ENCODE data around the gene ZNF737. TPM values are rescaled to one million over a fixed set of nuclear protein-coding genes. Genes with fewer than 3 reads are reported as not detected.
A peak's percentile ranks its signal among the peaks of the same experiment; 100 is the strongest.
"Not testable (repeated sequence)": the region's sequence is repeated elsewhere in the genome, so short reads cannot be mapped to it uniquely, and the experiment has no call there.

The ZNF737 gene
- total RNA-seq (10 to 100 TPM in 1 of 2 donors, 1 to 10 TPM in 1; 6.9 to 15.4 TPM), polyA plus RNA-seq (1 to 10 TPM; 4.1 to 4.5 TPM)
- long read RNA-seq, donor 1, result 0 reads
- long read RNA-seq, donor 2, partial matches to known transcripts, result 0 of 1 reads
- long read RNA-seq, donor 2, other reads (novel, unspliced or antisense), result 1 of 1 reads

GRCh38 chr19:20565321-20566018, at the start of gene ZNF737:
ZNF737 (minus strand) TSS chr19:20565781; CDS start chr19:20565640, 141 bp downstream.
- H3K4me1 ChIP-seq (ENCODE audit: control insufficient read depth in 1 of 2, insufficient read depth in 2 of 2, low read length in 2 of 2), result no peaks in the 10 kb centered on the region
- H3K9me3 ChIP-seq (ENCODE audit: control insufficient read depth, low read length), result peaks cover 5% of the 10 kb centered on the region
- DNase-seq (peak; percentile 97), ATAC-seq (ENCODE audit: low FRiP score) (peak; percentile 95)
- H3K4me3 ChIP-seq (ENCODE audit: low read length in 2 of 2), result peak within 1 kb of the TSS; percentile 62 to 71
- 0 to 1% methylated on average over 28 of the region's 28 CpGs for WGBS, 2 donors
- H3K27ac ChIP-seq (ENCODE audit: low read depth in 1 of 2, low read length in 2 of 2), result peak within 1 kb of the TSS; percentile 29 to 89
- H3K36me3 ChIP-seq (ENCODE audit: control insufficient read depth in 1 of 2, insufficient read depth in 2 of 2, low read length in 1 of 2), result peaks cover 0 to 11% of the 10 kb centered on the region in 2 donors
- intact Hi-C loops (cut with DNase I), result loop anchor here (5.0 to 10.0 kb wide), 3 partner anchors 99 to 209 kb away; partner anchors contain the start of genes ZNF626 (in 2 of the 2) and ZNF66 (in 1 of the 2)
- H3K27me3 ChIP-seq (ENCODE audit: control insufficient read depth in 1 of 2, insufficient read depth in 2 of 2, low read length in 1 of 2), result no peaks in the 10 kb centered on the region

GRCh38 chr19:20614971-20615370, 49.4 kb upstream of the ZNF737 start:
- DNase-seq; intact Hi-C loops (cut with DNase I); H3K36me3 ChIP-seq (ENCODE audit: control insufficient read depth in 1 of 2, insufficient read depth in 2 of 2, low read length in 1 of 2); H3K4me3 ChIP-seq (ENCODE audit: low read length in 2 of 2); H3K9me3 ChIP-seq (ENCODE audit: control insufficient read depth, low read length); ATAC-seq (ENCODE audit: low FRiP score); H3K27ac ChIP-seq (ENCODE audit: low read depth in 1 of 2, low read length in 2 of 2); H3K27me3 ChIP-seq (ENCODE audit: control insufficient read depth in 1 of 2, insufficient read depth in 2 of 2, low read length in 1 of 2); H3K4me1 ChIP-seq (ENCODE audit: control insufficient read depth in 1 of 2, insufficient read depth in 2 of 2, low read length in 2 of 2): not testable (repeated sequence)
- 92 to 93% methylated on average over 4 of the region's 4 CpGs for WGBS, 2 donors

- ATAC-seq (ENCODE audit: low FRiP score), result peak; percentile 29
- Histone ChIP-seq H3K4me1 (ENCODE audit: control insufficient read depth in 1 of 2, insufficient read depth in 2 of 2, low read length in 2 of 2) (no peaks in the 10 kb centered on the region), H3K27me3 (ENCODE audit: control insufficient read depth in 1 of 2, insufficient read depth in 2 of 2, low read length in 1 of 2) (no peaks in the 10 kb centered on the region), H3K36me3 (ENCODE audit: control insufficient read depth in 1 of 2, insufficient read depth in 2 of 2, low read length in 1 of 2) (no peaks in the 10 kb centered on the region), H3K4me3 (ENCODE audit: low read length in 2 of 2) (peak overlapping the region; percentile 57 to 89), H3K27ac (ENCODE audit: low read depth in 1 of 2, low read length in 2 of 2) (peak overlapping the region in 1 of 2 donors; percentile 50), H3K9me3 (ENCODE audit: control insufficient read depth, low read length) (peaks cover 2% of the 10 kb centered on the region)
- intact Hi-C loops (cut with DNase I), result no loop called here
- DNase-seq, result no peak
- WGBS, 2 donors, result 6 to 17% methylated on average over 5 of the region's 5 CpGs
Observed at GRCh38 chr19:20612711-20613316, 47.2 kb upstream of the ZNF737 start.

- Histone ChIP-seq H3K4me3 (ENCODE audit: low read length in 2 of 2) (peak overlapping the region in 1 of 2 donors; percentile 89), H3K4me1 (ENCODE audit: control insufficient read depth in 1 of 2, insufficient read depth in 2 of 2, low read length in 2 of 2) (no peaks in the 10 kb centered on the region), H3K9me3 (ENCODE audit: control insufficient read depth, low read length) (peaks cover 2% of the 10 kb centered on the region), H3K27ac (ENCODE audit: low read depth in 1 of 2, low read length in 2 of 2) (no peak overlapping the region), H3K27me3 (ENCODE audit: control insufficient read depth in 1 of 2, insufficient read depth in 2 of 2, low read length in 1 of 2) (no peaks in the 10 kb centered on the region), H3K36me3 (ENCODE audit: control insufficient read depth in 1 of 2, insufficient read depth in 2 of 2, low read length in 1 of 2) (no peaks in the 10 kb centered on the region)
- intact Hi-C loops (cut with DNase I), result no loop called here
- DNase-seq (no peak), ATAC-seq (ENCODE audit: low FRiP score) (peak; percentile 50)
- 36 to 47% methylated on average over 6 of the region's 6 CpGs for WGBS, 2 donors
Observed at GRCh38 chr19:20611866-20612265, 46.3 kb upstream of the ZNF737 start.

GRCh38 chr19:20607943-20608342, 42.4 kb upstream of the ZNF737 start:
- intact Hi-C loops (cut with DNase I), result no loop called here
- H3K4me1 ChIP-seq (ENCODE audit: control insufficient read depth in 1 of 2, insufficient read depth in 2 of 2, low read length in 2 of 2), result no peaks in the 10 kb centered on the region
- no peak overlapping the region for H3K4me3 ChIP-seq (ENCODE audit: low read length in 2 of 2)
- DNase-seq (no peak), ATAC-seq (ENCODE audit: low FRiP score) (no peak)
- H3K36me3 ChIP-seq (ENCODE audit: control insufficient read depth in 1 of 2, insufficient read depth in 2 of 2, low read length in 1 of 2), result no peaks in the 10 kb centered on the region
- 89 to 100% methylated on average over 1 of the region's 1 CpG for WGBS, 2 donors
- H3K27ac ChIP-seq (ENCODE audit: low read depth in 1 of 2, low read length in 2 of 2), result no peak overlapping the region
- H3K9me3 ChIP-seq (ENCODE audit: control insufficient read depth, low read length), result peaks cover 2% of the 10 kb centered on the region
- H3K27me3 ChIP-seq (ENCODE audit: control insufficient read depth in 1 of 2, insufficient read depth in 2 of 2, low read length in 1 of 2), result no peaks in the 10 kb centered on the region

GRCh38 chr19:20558571-20558970, 7.0 kb downstream of the ZNF737 start:
- intact Hi-C loops (cut with DNase I), result no loop called here
- no peak for DNase-seq
- Histone ChIP-seq H3K4me1 (ENCODE audit: control insufficient read depth in 1 of 2, insufficient read depth in 2 of 2, low read length in 2 of 2) (no peaks in the 10 kb centered on the region), H3K27me3 (ENCODE audit: control insufficient read depth in 1 of 2, insufficient read depth in 2 of 2, low read length in 1 of 2) (no peaks in the 10 kb centered on the region), H3K9me3 (ENCODE audit: control insufficient read depth, low read length) (peaks cover 18% of the 10 kb centered on the region), H3K4me3 (ENCODE audit: low read length in 2 of 2) (no peak overlapping the region), H3K27ac (ENCODE audit: low read depth in 1 of 2, low read length in 2 of 2) (no peak overlapping the region), H3K36me3 (ENCODE audit: control insufficient read depth in 1 of 2, insufficient read depth in 2 of 2, low read length in 1 of 2) (peaks cover 2 to 12% of the 10 kb centered on the region in 2 donors)
- no peak for ATAC-seq (ENCODE audit: low FRiP score)

GRCh38 chr19:20558011-20558410, 7.6 kb downstream of the ZNF737 start:
- 44 to 55% methylated on average over 4 of the region's 4 CpGs for WGBS, 2 donors
- no peak for DNase-seq
- ATAC-seq (ENCODE audit: low FRiP score), result no peak
- H3K4me3 ChIP-seq (ENCODE audit: low read length in 2 of 2), result no peak overlapping the region
- intact Hi-C loops (cut with DNase I), result no loop called here
- H3K9me3 ChIP-seq (ENCODE audit: control insufficient read depth, low read length), result peaks cover 20% of the 10 kb centered on the region
- no peaks in the 10 kb centered on the region for H3K4me1 ChIP-seq (ENCODE audit: control insufficient read depth in 1 of 2, insufficient read depth in 2 of 2, low read length in 2 of 2)
- H3K36me3 ChIP-seq (ENCODE audit: control insufficient read depth in 1 of 2, insufficient read depth in 2 of 2, low read length in 1 of 2), result peaks cover 2 to 12% of the 10 kb centered on the region in 2 donors
- no peaks in the 10 kb centered on the region for H3K27me3 ChIP-seq (ENCODE audit: control insufficient read depth in 1 of 2, insufficient read depth in 2 of 2, low read length in 1 of 2)
- H3K27ac ChIP-seq (ENCODE audit: low read depth in 1 of 2, low read length in 2 of 2), result no peak overlapping the region

- intact Hi-C loops (cut with DNase I); DNase-seq; H3K4me3 ChIP-seq (ENCODE audit: low read length in 2 of 2); H3K27me3 ChIP-seq (ENCODE audit: control insufficient read depth in 1 of 2, insufficient read depth in 2 of 2, low read length in 1 of 2); ATAC-seq (ENCODE audit: low FRiP score); H3K4me1 ChIP-seq (ENCODE audit: control insufficient read depth in 1 of 2, insufficient read depth in 2 of 2, low read length in 2 of 2); H3K27ac ChIP-seq (ENCODE audit: low read depth in 1 of 2, low read length in 2 of 2): not testable (repeated sequence)
- WGBS, 2 donors, result 97 to 98% methylated on average over 7 of the region's 7 CpGs
- Histone ChIP-seq H3K36me3 (ENCODE audit: control insufficient read depth in 1 of 2, insufficient read depth in 2 of 2, low read length in 1 of 2) (peaks cover 20 to 23% of the 10 kb centered on the region in 2 donors), H3K9me3 (ENCODE audit: control insufficient read depth, low read length) (peaks cover 27% of the 10 kb centered on the region)
Observed at GRCh38 chr19:20544667-20545333, 20.8 kb downstream of the ZNF737 start.

Data from aorta (tissue), 5 donors.